ENCODE measurements around the gene STON2. TPM values are rescaled to one million over a fixed set of nuclear protein-coding genes. Genes with fewer than 3 reads are reported as not detected.

Gene STON2
- total RNA-seq, 2 experiments from 2014 or later = 0.58 TPM; not detected in 1

- no peak for ATAC-seq
Measured at GRCh38 chr14:81446279-81447007, 46.3 kb upstream of the STON2 start.

GRCh38 chr14:81441626-81442134 is 41.6 kb upstream of the STON2 start:
- Mint-ChIP-seq H3K4me3 (no peak overlapping the region), H3K4me1 (ENCODE audit: low read depth) (peaks cover 6% of the 10 kb centered on the region), H3K27me3 (peaks cover 44% of the 10 kb centered on the region), H3K9me3 (no peaks in the 10 kb centered on the region), H3K27ac (no peak overlapping the region), H3K36me3 (ENCODE audit: low read depth) (no peaks in the 10 kb centered on the region)
- TF ChIP-seq CTCF (IDR thresholded peaks at IDR 0.05) = no peak
- intact Hi-C loops (cut with micrococcal nuclease) = no loop called here
- no peak for DNase-seq
- ATAC-seq = no peak
- POLR2A ChIA-PET = no interaction called here
- CTCF ChIA-PET = interaction anchor here (1.6 kb wide), 1 partner anchor 12 kb away, joined by 14 read pairs; no protein-coding TSS in a partner anchor

More at GRCh38 chr14:81446279-81447007, 46.3 kb upstream of the STON2 start:
- ChIA-PET CTCF (interaction anchor here (0.6 to 1.6 kb wide), 3 partner anchors 14 to 179 kb away, joined by 5 to 6 read pairs (median 5); no protein-coding TSS in a partner anchor), POLR2A (no interaction called here)
- intact Hi-C loops (cut with micrococcal nuclease) = no loop called here
- no peak for TF ChIP-seq CTCF (IDR thresholded peaks at IDR 0.05)
- Mint-ChIP-seq H3K27ac (no peak overlapping the region), H3K9me3 (no peaks in the 10 kb centered on the region), H3K36me3 (ENCODE audit: low read depth) (no peaks in the 10 kb centered on the region), H3K4me1 (ENCODE audit: low read depth) (no peaks in the 10 kb centered on the region), H3K4me3 (no peak overlapping the region), H3K27me3 (peaks cover 15% of the 10 kb centered on the region)
- DNase-seq = no peak

GRCh38 chr14:81440041-81440440 is 39.9 kb upstream of the STON2 start:
- peaks cover 51% of the 10 kb centered on the region for H3K27me3 Mint-ChIP-seq
- H3K36me3 Mint-ChIP-seq (ENCODE audit: low read depth) = no peaks in the 10 kb centered on the region
- no peak for TF ChIP-seq CTCF (IDR thresholded peaks at IDR 0.05)
- no peak for ATAC-seq
- no peak overlapping the region for H3K27ac Mint-ChIP-seq
- no peaks in the 10 kb centered on the region for H3K9me3 Mint-ChIP-seq
- no peak for DNase-seq
- H3K4me3 Mint-ChIP-seq = no peak overlapping the region
- ChIA-PET CTCF (interaction anchor here (1.4 kb wide), 1 partner anchor 13 kb away, joined by 4 read pairs; no protein-coding TSS in a partner anchor), POLR2A (no interaction called here)
- peaks cover 12% of the 10 kb centered on the region for H3K4me1 Mint-ChIP-seq (ENCODE audit: low read depth)
- intact Hi-C loops (cut with micrococcal nuclease) = no loop called here

GRCh38 chr14:81437244-81437643 is 37.1 kb upstream of the STON2 start:
- CTCF ChIA-PET = no interaction called here
- no peaks in the 10 kb centered on the region for H3K9me3 Mint-ChIP-seq
- peaks cover 13% of the 10 kb centered on the region for H3K4me1 Mint-ChIP-seq (ENCODE audit: low read depth)
- peaks cover 64% of the 10 kb centered on the region for H3K27me3 Mint-ChIP-seq
- no peak for DNase-seq
- POLR2A ChIA-PET = no interaction called here
- H3K27ac Mint-ChIP-seq = no peak overlapping the region
- intact Hi-C loops (cut with micrococcal nuclease) = no loop called here
- TF ChIP-seq CTCF (IDR thresholded peaks at IDR 0.05) = no peak
- H3K4me3 Mint-ChIP-seq = peak overlapping the region; percentile 58
- ATAC-seq = no peak
- H3K36me3 Mint-ChIP-seq (ENCODE audit: low read depth) = no peaks in the 10 kb centered on the region
